ENCODE data around the gene SLC26A1.
A peak's percentile ranks its signal among the peaks of the same experiment; 100 is the strongest.

SLC26A1 gene

DNA sequence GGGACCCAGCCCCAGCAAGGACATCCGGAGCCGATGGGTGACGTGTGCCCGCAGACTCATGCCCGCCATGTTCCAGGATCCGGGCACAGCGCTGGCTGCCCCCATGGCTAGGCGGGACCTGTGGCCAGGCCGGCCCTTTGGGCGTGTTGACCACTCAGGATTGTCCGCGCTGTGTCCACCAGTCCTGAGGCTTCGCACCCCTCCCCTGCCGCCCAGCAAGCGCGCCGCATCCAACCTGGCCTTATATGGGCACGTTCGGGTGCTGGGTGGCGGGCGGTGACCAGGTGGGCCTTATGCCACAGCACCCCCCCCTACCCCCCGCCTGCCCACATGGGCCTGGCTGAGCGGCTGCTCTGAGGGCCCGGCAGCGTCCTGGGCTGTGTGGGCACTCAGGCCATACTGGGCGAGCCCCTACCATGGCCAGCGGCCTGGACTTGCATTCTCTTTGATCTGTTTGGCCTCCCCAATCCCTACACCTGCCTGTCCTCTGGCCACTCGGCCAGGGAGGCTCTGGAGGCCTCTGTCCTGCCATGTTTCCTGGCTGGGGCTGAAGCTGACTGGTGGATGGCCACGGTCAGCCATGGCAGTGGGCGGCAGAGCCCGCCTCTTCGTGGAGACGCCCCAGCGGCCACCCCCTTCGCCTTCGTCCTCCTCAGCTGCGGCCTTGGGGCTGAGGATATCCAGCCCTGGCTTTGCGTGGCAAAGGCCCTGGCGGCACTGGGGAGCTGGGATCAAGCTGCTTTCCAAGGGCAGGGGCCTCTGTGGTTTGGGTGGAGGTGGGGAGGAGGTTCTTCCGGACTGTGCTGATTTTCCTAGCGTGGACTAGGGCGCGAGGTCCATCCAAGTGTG lies 20.2 kb upstream of the SLC26A1 start:
- no peaks in the 10 kb centered on the region for H3K36me3 ChIP-seq (ENCODE audit: control insufficient read depth, insufficient read depth, low read length)
- H3K4me3 ChIP-seq (replicated peaks; ENCODE audit: low read depth, low read length) = no peak overlapping the region
- no peaks in the 10 kb centered on the region for H3K27me3 ChIP-seq (replicated peaks; ENCODE audit: control insufficient read depth, insufficient read depth, low read length)
- DNase-seq (ENCODE audit: extremely low read depth, insufficient read length) = no peak
- TF ChIP-seq, protein P1, sequence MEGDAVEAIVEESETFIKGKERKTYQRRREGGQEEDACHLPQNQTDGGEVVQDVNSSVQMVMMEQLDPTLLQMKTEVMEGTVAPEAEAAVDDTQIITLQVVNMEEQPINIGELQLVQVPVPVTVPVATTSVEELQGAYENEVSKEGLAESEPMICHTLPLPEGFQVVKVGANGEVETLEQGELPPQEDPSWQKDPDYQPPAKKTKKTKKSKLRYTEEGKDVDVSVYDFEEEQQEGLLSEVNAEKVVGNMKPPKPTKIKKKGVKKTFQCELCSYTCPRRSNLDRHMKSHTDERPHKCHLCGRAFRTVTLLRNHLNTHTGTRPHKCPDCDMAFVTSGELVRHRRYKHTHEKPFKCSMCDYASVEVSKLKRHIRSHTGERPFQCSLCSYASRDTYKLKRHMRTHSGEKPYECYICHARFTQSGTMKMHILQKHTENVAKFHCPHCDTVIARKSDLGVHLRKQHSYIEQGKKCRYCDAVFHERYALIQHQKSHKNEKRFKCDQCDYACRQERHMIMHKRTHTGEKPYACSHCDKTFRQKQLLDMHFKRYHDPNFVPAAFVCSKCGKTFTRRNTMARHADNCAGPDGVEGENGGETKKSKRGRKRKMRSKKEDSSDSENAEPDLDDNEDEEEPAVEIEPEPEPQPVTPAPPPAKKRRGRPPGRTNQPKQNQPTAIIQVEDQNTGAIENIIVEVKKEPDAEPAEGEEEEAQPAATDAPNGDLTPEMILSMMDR (IDR thresholded peaks at IDR 0.05; ENCODE audit: insufficient read depth, low read length, poor library complexity, severe bottlenecking) = no peak

DNA sequence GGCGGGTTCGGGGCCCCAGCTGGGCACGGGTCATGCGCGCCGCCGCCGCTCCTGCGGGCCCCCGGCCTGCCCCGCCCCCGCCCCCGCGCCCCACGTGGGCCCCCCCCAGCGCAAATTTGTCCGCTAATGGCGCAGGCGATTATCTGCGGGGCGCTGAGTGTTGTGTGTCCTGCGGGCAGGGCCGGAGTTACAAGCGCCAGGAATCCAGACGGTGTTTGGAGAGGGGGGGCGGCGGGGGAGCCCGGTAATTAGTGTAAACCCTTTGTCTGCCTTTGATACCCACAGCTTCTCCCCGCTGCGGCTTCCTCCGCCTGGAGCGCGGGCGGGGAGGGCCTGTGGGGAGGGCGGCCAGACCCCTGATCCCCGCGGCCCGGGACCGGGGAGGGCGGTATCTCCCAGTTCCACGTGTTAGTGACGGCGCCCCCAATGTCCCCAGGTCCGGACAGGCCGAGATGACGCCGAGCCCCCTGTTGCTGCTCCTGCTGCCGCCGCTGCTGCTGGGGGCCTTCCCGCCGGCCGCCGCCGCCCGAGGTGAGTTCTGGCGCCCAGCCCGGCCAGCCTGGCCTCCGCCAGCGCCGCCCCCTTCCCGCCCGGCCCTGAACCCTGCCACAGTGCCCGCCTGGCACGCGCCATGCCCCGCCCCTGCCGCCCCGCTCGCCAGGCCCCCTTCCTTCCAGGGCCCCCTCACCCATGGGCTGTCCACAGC lies 19.0 kb upstream of the SLC26A1 start:
- Histone ChIP-seq H3K36me3 (ENCODE audit: control insufficient read depth, insufficient read depth, low read length) (no peaks in the 10 kb centered on the region), H3K27me3 (replicated peaks; ENCODE audit: control insufficient read depth, insufficient read depth, low read length) (no peaks in the 10 kb centered on the region), H3K4me3 (replicated peaks; ENCODE audit: low read depth, low read length) (peak overlapping the region; percentile 36)
- no peak for DNase-seq (ENCODE audit: extremely low read depth, insufficient read length)
- TF ChIP-seq, protein P1 (IDR thresholded peaks at IDR 0.05; ENCODE audit: insufficient read depth, low read length, poor library complexity, severe bottlenecking) = no peak

DNA sequence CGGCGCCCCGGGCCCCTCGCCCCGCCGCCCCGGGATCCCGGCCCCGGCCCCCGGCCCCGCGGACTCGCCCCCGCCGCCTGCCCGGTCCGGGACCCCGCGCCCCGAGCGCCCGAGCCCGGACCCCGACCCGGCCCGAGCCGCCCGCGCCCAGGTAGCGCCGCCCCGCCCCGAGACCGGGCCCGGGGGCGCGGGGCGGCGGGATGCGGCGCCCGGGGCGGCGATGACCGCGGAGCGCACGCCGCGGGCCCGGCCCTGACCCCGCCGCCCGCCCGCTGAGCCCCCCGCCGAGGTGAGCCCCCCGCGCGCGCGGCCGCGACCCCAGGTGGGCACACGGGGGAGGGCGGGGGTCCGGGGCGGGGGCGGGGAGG lies 18.4 kb upstream of the SLC26A1 start:
- TF ChIP-seq, protein P1 (IDR thresholded peaks at IDR 0.05; ENCODE audit: insufficient read depth, low read length, poor library complexity, severe bottlenecking) = no peak
- no peak overlapping the region; the same call in 1 of the 2 replicates for H3K4me3 ChIP-seq (replicated peaks; ENCODE audit: low read depth, low read length)
- H3K27me3 ChIP-seq (replicated peaks; ENCODE audit: control insufficient read depth, insufficient read depth, low read length) = no peaks in the 10 kb centered on the region
- no peak for DNase-seq (ENCODE audit: extremely low read depth, insufficient read length)
- H3K36me3 ChIP-seq (ENCODE audit: control insufficient read depth, insufficient read depth, low read length) = no peaks in the 10 kb centered on the region

DNA sequence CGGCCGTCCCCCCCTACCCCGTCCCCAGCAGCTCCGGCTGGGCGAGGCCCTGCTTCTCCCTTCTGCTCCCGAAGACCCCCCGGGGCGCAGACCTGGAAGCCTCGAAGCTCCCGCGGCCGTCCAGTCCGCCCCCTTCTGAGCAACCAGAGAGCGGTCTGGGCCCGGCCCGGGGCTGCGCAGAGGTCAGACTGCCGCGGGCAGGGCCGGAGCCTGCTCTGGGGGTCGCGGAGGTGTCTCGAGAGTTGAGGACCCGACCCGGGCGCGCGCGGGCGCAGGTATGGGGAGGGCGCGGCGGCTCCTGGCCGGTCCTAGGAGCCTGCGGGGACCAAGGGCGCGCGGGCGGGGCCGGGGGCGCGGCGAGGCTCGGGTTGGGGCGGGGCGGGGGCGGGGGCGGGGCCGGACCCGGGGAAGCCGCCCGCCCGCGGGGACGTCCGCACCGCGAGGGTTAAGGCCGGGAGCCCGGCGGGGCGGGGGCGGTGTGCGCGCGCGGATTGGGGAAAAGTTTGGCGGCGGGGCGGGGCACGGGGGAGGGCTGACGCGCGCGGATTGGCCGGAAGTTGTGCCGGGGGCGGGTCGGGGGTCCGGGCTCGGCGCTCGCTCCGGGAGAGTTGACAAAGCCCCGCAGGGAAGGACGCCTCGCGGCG lies 17.9 kb upstream of the SLC26A1 start, which contains the start of gene FGFRL1:
Gene FGFRL1 (plus strand): TSS at position 605 of the 644 bp plus-strand sequence. CDS start 860 bp downstream, outside the sequence.
- no peaks in the 10 kb centered on the region for H3K36me3 ChIP-seq (ENCODE audit: control insufficient read depth, insufficient read depth, low read length)
- TF ChIP-seq, protein P1 (IDR thresholded peaks at IDR 0.05; ENCODE audit: insufficient read depth, low read length, poor library complexity, severe bottlenecking) = no peak
- DNase-seq (ENCODE audit: extremely low read depth, insufficient read length) = peak; percentile 88
- peak within 1 kb of the TSS; percentile 36 for H3K4me3 ChIP-seq (replicated peaks; ENCODE audit: low read depth, low read length)
- H3K27me3 ChIP-seq (replicated peaks; ENCODE audit: control insufficient read depth, insufficient read depth, low read length) = no peaks in the 10 kb centered on the region

DNA sequence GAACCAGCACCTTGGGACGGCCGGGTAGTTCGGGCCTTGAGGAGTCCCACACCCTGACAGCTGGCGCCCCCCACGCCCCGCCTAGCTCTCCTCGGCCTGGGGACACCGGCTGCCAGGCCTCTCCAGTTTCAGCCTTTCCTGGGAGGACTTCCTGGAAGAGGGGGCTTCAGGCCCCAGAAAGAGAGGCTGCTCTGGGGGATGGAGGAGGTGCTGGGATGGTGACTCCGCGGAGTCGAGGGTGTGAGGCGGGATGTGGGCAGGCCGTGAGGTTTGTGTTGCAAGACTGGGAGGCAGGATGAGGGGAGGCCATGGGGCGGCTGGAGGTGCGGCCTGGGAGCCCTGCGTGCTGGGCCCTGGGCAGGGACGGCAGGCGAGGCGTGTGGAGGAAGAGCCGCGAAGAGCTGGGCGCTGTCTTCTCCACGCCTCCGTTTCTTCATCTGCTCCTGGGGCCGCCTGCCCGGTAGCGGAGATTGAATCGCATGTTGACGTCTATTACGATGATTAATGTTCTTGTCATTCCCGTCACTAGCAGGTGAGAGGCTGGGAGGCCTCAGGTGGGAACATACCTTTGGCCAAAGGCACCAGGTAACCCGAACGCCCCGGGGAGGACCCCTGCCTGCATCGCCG lies 17.3 kb upstream of the SLC26A1 start:
- TF ChIP-seq, protein P1 (IDR thresholded peaks at IDR 0.05; ENCODE audit: insufficient read depth, low read length, poor library complexity, severe bottlenecking) = no peak
- no peak overlapping the region; the same call in 1 of the 2 replicates for H3K4me3 ChIP-seq (replicated peaks; ENCODE audit: low read depth, low read length)
- DNase-seq (ENCODE audit: extremely low read depth, insufficient read length) = peak; percentile 61
- H3K36me3 ChIP-seq (ENCODE audit: control insufficient read depth, insufficient read depth, low read length) = no peaks in the 10 kb centered on the region
- H3K27me3 ChIP-seq (replicated peaks; ENCODE audit: control insufficient read depth, insufficient read depth, low read length) = no peaks in the 10 kb centered on the region

All from GM06990 (cell line).